Peyer's patch (tissue), 4 donors: ENCODE measurements around the gene RAP1GAP.

Experiments
- POLR2A ChIP-seq, 2 donors: fragments of 450-650 bp; IDR thresholded peaks; one replicate each; pipeline ENCODE4 v1.5.1; 2017; ENCODE audit warnings: antibody characterized with exemption in 2 of 2, mild to moderate bottlenecking in 2 of 2, moderate library complexity in 2 of 2
- TF ChIP-seq, protein P1 (sequence below), 6 experiments: fragments of 450-650 bp in 4 of 6; fragments of 200-600 bp in 2 of 6; sonication (generic) in 1 of 6; IDR thresholded peaks; one replicate each; pipeline ENCODE4 v1.5.1; 2017 to 2019; ENCODE audit warnings: antibody characterized with exemption in 6 of 6, mild to moderate bottlenecking in 3 of 6, moderate library complexity in 1 of 6

DNA sequence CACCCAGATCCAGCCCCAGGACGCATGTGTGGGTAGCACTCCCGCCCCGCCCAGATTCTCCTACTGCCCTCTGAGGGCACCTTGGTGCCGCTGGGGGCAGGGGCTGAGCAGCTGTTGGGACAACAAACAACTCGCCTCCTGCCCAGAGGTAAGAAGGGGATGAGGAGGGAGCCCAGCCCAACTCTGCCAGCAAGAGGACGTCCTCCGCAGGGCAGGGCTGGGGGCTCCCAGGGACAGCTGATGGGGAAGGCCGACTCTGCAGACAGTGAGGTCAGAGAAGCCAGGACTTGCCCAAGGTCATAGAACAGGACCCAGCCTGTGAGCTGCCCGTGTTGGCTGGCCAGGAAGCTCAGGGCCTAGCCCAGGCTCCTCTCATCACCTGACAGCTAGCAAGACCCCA, 18.8 kb downstream of the RAP1GAP start:
- TF ChIP-seq, protein P1, sequence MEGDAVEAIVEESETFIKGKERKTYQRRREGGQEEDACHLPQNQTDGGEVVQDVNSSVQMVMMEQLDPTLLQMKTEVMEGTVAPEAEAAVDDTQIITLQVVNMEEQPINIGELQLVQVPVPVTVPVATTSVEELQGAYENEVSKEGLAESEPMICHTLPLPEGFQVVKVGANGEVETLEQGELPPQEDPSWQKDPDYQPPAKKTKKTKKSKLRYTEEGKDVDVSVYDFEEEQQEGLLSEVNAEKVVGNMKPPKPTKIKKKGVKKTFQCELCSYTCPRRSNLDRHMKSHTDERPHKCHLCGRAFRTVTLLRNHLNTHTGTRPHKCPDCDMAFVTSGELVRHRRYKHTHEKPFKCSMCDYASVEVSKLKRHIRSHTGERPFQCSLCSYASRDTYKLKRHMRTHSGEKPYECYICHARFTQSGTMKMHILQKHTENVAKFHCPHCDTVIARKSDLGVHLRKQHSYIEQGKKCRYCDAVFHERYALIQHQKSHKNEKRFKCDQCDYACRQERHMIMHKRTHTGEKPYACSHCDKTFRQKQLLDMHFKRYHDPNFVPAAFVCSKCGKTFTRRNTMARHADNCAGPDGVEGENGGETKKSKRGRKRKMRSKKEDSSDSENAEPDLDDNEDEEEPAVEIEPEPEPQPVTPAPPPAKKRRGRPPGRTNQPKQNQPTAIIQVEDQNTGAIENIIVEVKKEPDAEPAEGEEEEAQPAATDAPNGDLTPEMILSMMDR (IDR thresholded peaks at IDR 0.05), result no peak
- TF ChIP-seq POLR2A (IDR thresholded peaks at IDR 0.05), result no peak
